Mesenchymal stem cell (in vitro differentiated cells and primary cell): Measurements from ENCODE around the gene SERTAD2.
A peak's percentile ranks its signal among the peaks of the same experiment; 100 is the strongest.

ENCODE experiments used
- DNase-seq: peaks from one replicate; pipeline ENCODE4 v3.0.0-alpha.2; 2013
- H2AFZ ChIP-seq: one replicate; pipeline ENCODE4 v1.6.1; 2013; ENCODE audit warnings: low read depth, mild to moderate bottlenecking, control low read depth, inconsistent platforms, low read length, moderate library complexity
- H2AK5ac ChIP-seq: 2 replicates; pipeline ENCODE4 v1.6.1; 2013; ENCODE audit warnings: low read length, moderate library complexity, mild to moderate bottlenecking, inconsistent platforms; ENCODE audit not compliant: severe bottlenecking
- H2BK120ac ChIP-seq: one replicate; pipeline ENCODE4 v1.6.1; 2013; ENCODE audit warnings: low read depth, mild to moderate bottlenecking, inconsistent platforms, low read length, moderate library complexity
- H2BK12ac ChIP-seq, 2 experiments: one replicate each; pipeline ENCODE4 v1.6.1; 2013; ENCODE audit warnings: inconsistent platforms in 2 of 2, low read length in 2 of 2, mild to moderate bottlenecking in 2 of 2, moderate library complexity in 2 of 2, control low read depth in 1 of 2
- H2BK15ac ChIP-seq: one replicate; pipeline ENCODE4 v1.6.1; 2013; ENCODE audit warnings: mild to moderate bottlenecking, low read depth, inconsistent platforms; ENCODE audit not compliant: poor library complexity, severe bottlenecking
- H2BK5ac ChIP-seq: 2 replicates; pipeline ENCODE4 v1.6.1; 2013; ENCODE audit warnings: low read depth, mild to moderate bottlenecking, low read length, control low read depth, inconsistent platforms; ENCODE audit not compliant: poor library complexity, severe bottlenecking
- H3K14ac ChIP-seq, 2 experiments: one replicate each; pipeline ENCODE4 v1.6.1; 2013; ENCODE audit warnings: inconsistent platforms in 2 of 2, low read length in 2 of 2, control low read depth in 1 of 2, mild to moderate bottlenecking in 1 of 2, moderate library complexity in 1 of 2
- H3K18ac ChIP-seq, 2 experiments: one replicate each; pipeline ENCODE4 v1.6.1; 2013; ENCODE audit warnings: inconsistent platforms in 2 of 2, low read length in 2 of 2, control low read depth in 1 of 2, low read depth in 1 of 2, mild to moderate bottlenecking in 1 of 2
- H3K23ac ChIP-seq, 2 experiments: one replicate each; pipeline ENCODE4 v1.6.1; 2013; ENCODE audit warnings: inconsistent platforms in 2 of 2, low read length in 2 of 2, mild to moderate bottlenecking in 2 of 2, moderate library complexity in 2 of 2, control low read depth in 1 of 2
- H3K27ac ChIP-seq: 2 replicates; pipeline ENCODE4 v1.5.1; 2013; ENCODE audit warnings: mild to moderate bottlenecking, moderate library complexity, low read length, control low read depth, inconsistent platforms; ENCODE audit not compliant: poor library complexity, severe bottlenecking
- H3K27me3 ChIP-seq, 2 experiments: 2 replicates each; pipeline versions ENCODE4 v1.6.1 to v1.7.0; 2013; ENCODE audit warnings: low read length in 2 of 2, mild to moderate bottlenecking in 2 of 2, moderate library complexity in 2 of 2, control low read depth in 1 of 2, inconsistent platforms in 1 of 2; ENCODE audit not compliant: control insufficient read depth in 1 of 2, insufficient read depth in 1 of 2
- H3K36me3 ChIP-seq, 2 experiments: 2 replicates each; pipeline versions ENCODE4 v1.6.1 to v1.7.0; 2013; ENCODE audit warnings: low read length in 2 of 2, control low read depth in 1 of 2, inconsistent platforms in 1 of 2, low read depth in 1 of 2, mild to moderate bottlenecking in 1 of 2; ENCODE audit not compliant: insufficient read depth in 2 of 2, control insufficient read depth in 1 of 2
- H3K4ac ChIP-seq, 2 experiments: one replicate each; pipeline ENCODE4 v1.6.1; 2013; ENCODE audit warnings: inconsistent platforms in 2 of 2, low read length in 2 of 2, mild to moderate bottlenecking in 2 of 2, moderate library complexity in 2 of 2, control low read depth in 1 of 2, low read depth in 1 of 2
- H3K4me1 ChIP-seq: 2 replicates; pipeline ENCODE4 v1.6.1; 2013; ENCODE audit warnings: low read depth, low read length, control low read depth; ENCODE audit not compliant: control insufficient read depth, insufficient read depth
- H3K4me2 ChIP-seq: 2 replicates; pipeline ENCODE4 v1.6.1; 2013; ENCODE audit warnings: low read length, mild to moderate bottlenecking, inconsistent platforms; ENCODE audit not compliant: poor library complexity, severe bottlenecking
- H3K4me3 ChIP-seq, 2 experiments: 2 replicates each; pipeline versions ENCODE4 v1.5.1 to v1.7.0; 2013; ENCODE audit warnings: low read length in 2 of 2, mild to moderate bottlenecking in 2 of 2, control low read depth in 1 of 2, low read depth in 1 of 2; ENCODE audit not compliant: insufficient read depth in 1 of 2
- H3K79me1 ChIP-seq: replicated peaks from 2 replicates; pipeline ENCODE4 v1.6.1; 2013; ENCODE audit warnings: mild to moderate bottlenecking, control low read depth, low read length, inconsistent platforms; ENCODE audit not compliant: poor library complexity, severe bottlenecking
- H3K9ac ChIP-seq: 2 replicates; pipeline ENCODE4 v1.7.0; 2013; ENCODE audit warnings: mild to moderate bottlenecking, low read length, moderate library complexity
- H3K9me3 ChIP-seq: 2 replicates; pipeline ENCODE4 v1.7.0; 2013; ENCODE audit warnings: mild to moderate bottlenecking, low read length; ENCODE audit not compliant: control insufficient read depth
- H4K8ac ChIP-seq: one replicate; pipeline ENCODE4 v1.6.1; 2013; ENCODE audit warnings: inconsistent platforms, mild to moderate bottlenecking, low read length, moderate library complexity
- H4K91ac ChIP-seq: one replicate; pipeline ENCODE4 v1.6.1; 2013; ENCODE audit warnings: mild to moderate bottlenecking, low read length, inconsistent platforms
- WGBS: methylation state at CpG from one replicate; pipeline ENCODE4 v1.1.7; 2013; ENCODE audit warnings: mixed read lengths; 5-methylcytosine and 5-hydroxymethylcytosine counted together

Gene SERTAD2

GRCh38 chr2:64655873-64656272, 2.2 kb upstream of the SERTAD2 start:
- H2BK12ac ChIP-seq = no peak overlapping the region
- peaks cover 5% of the 10 kb centered on the region for H3K79me1 ChIP-seq
- H3K4me2 ChIP-seq = no peak overlapping the region
- H2BK120ac ChIP-seq = no peak overlapping the region
- H3K27me3 ChIP-seq = no peaks in the 10 kb centered on the region
- H3K9me3 ChIP-seq = no peaks in the 10 kb centered on the region
- H4K8ac ChIP-seq = no peak overlapping the region
- no peak overlapping the region for H2BK15ac ChIP-seq
- 94% methylated on average over 3 of the region's 3 CpGs for WGBS
- H3K27ac ChIP-seq = no peak overlapping the region
- H2AFZ ChIP-seq = no peak overlapping the region
- no peak overlapping the region for H4K91ac ChIP-seq
- H2BK5ac ChIP-seq = no peak overlapping the region
- peak overlapping the region; percentile 97 for H3K9ac ChIP-seq
- H2AK5ac ChIP-seq = peak overlapping the region; percentile 56
- no peak overlapping the region for H3K23ac ChIP-seq
- peak overlapping the region in 1 of 2 experiments; percentile 83 for H3K4me3 ChIP-seq
- H3K18ac ChIP-seq = no peak overlapping the region
- H3K14ac ChIP-seq = no peak overlapping the region
- no peak overlapping the region for H3K4ac ChIP-seq
- peaks cover 0 to 18% of the 10 kb centered on the region in 2 experiments for H3K36me3 ChIP-seq
- H3K4me1 ChIP-seq = peaks cover 6% of the 10 kb centered on the region
- no peak for DNase-seq

GRCh38 chr2:64655018-64655664, 1.4 kb upstream of the SERTAD2 start:
- no peak overlapping the region for H4K8ac ChIP-seq
- H3K9me3 ChIP-seq = no peaks in the 10 kb centered on the region
- H3K9ac ChIP-seq = peak overlapping the region; percentile 97
- no peak overlapping the region for H2AK5ac ChIP-seq
- no peak overlapping the region for H2BK120ac ChIP-seq
- no peak overlapping the region for H2BK5ac ChIP-seq
- H4K91ac ChIP-seq = no peak overlapping the region
- H2BK15ac ChIP-seq = no peak overlapping the region
- peaks cover 5% of the 10 kb centered on the region for H3K79me1 ChIP-seq
- H3K4ac ChIP-seq = no peak overlapping the region
- peak overlapping the region; percentile 45 for H3K4me2 ChIP-seq
- H3K4me1 ChIP-seq = peaks cover 6% of the 10 kb centered on the region
- H3K27ac ChIP-seq = peak overlapping the region; percentile 89
- H3K36me3 ChIP-seq = peaks cover 0 to 18% of the 10 kb centered on the region in 2 experiments
- 59% methylated on average over 5 of the region's 7 CpGs for WGBS
- no peak overlapping the region for H3K14ac ChIP-seq
- no peak overlapping the region for H3K18ac ChIP-seq
- H2AFZ ChIP-seq = no peak overlapping the region
- H3K4me3 ChIP-seq = peak overlapping the region in 1 of 2 experiments; percentile 83
- no peak overlapping the region for H3K23ac ChIP-seq
- DNase-seq = peak; percentile 39
- H2BK12ac ChIP-seq = no peak overlapping the region
- no peaks in the 10 kb centered on the region for H3K27me3 ChIP-seq

GRCh38 chr2:64654063-64654811, 524 bp upstream of the SERTAD2 start:
- Histone ChIP-seq H2AK5ac (peak overlapping the region; percentile 9), H3K4me2 (peak overlapping the region; percentile 96), H3K4me3 (peak overlapping the region; percentile 65 to 83), H3K9me3 (no peaks in the 10 kb centered on the region), H4K91ac (peak overlapping the region; percentile 92), H2BK120ac (peak overlapping the region; percentile 95), H2BK15ac (peak overlapping the region; percentile 96), H3K4ac (peak overlapping the region; percentile 71 to 96), H2BK12ac (peak overlapping the region; percentile 25 to 59), H3K27me3 (no peaks in the 10 kb centered on the region), H3K9ac (peak overlapping the region; percentile 97), H2AFZ (peak overlapping the region; percentile 86), H3K27ac (peak overlapping the region; percentile 90), H3K36me3 (peaks cover 0 to 14% of the 10 kb centered on the region in 2 experiments), H3K4me1 (peaks cover 10% of the 10 kb centered on the region), H3K18ac (peak overlapping the region; percentile 92 to 95), H4K8ac (peak overlapping the region; percentile 91), H3K23ac (peak overlapping the region; percentile 61 to 70), H2BK5ac (peak overlapping the region; percentile 96), H3K14ac (peak overlapping the region in 1 of 2 experiments; percentile 94), H3K79me1 (peaks cover 3% of the 10 kb centered on the region)
- WGBS = under 1% methylated on average over 46 of the region's 70 CpGs
- peak; percentile 85 for DNase-seq
